MG63 (cell line): ENCODE results near the gene CRYGN. TPM values are rescaled to one million over a fixed set of nuclear protein-coding genes. Genes with fewer than 3 reads are reported as not detected.

ENCODE experiments used
- DNase-seq: peaks from one replicate; pipeline ENCODE4 v3.0.0-alpha.2; 2020
- H3K27me3 ChIP-seq: fragments of 250-450 bp; sonication (Bioruptor Pico); 2 replicates; pipeline ENCODE4 v1.5.1; 2020; ENCODE audit warnings: mild to moderate bottlenecking, moderate library complexity
- H3K36me3 ChIP-seq: fragments of 250-450 bp; sonication (Bioruptor Pico); 2 replicates; pipeline ENCODE4 v1.5.1; 2020; ENCODE audit warnings: mild to moderate bottlenecking, moderate library complexity
- H3K4me3 ChIP-seq: fragments of 250-450 bp; sonication (Bioruptor Pico); 2 replicates; pipeline ENCODE4 v1.5.1; 2020; ENCODE audit warnings: mild to moderate bottlenecking, moderate library complexity
- H3K9me3 ChIP-seq: fragments of 250-450 bp; sonication (Bioruptor Pico); 2 replicates; pipeline ENCODE4 v1.5.1; 2020; ENCODE audit warnings: mild to moderate bottlenecking, moderate library complexity
- total RNA-seq: library from RNA; depleted of rRNA; stranded (reverse); fragments of >200 nt; shearing (Covaris generic); gene quantifications from 2 replicates; pipeline ENCODE4 v1.2.3, GENCODE V29; 2014; ENCODE audit warnings: low replicate concordance

CRYGN gene
- total RNA-seq, 1 experiment from 2014 or later = not detected

- H3K27me3 ChIP-seq = no peaks in the 10 kb centered on the region
Observed at GRCh38 chr7:151462306-151462779, 22.4 kb upstream of the CRYGN start.

GRCh38 chr7:151461942-151462230 lies 21.9 kb upstream of the CRYGN start:
- Histone ChIP-seq H3K4me3 (no peak overlapping the region), H3K27me3 (no peaks in the 10 kb centered on the region), H3K9me3 (peaks cover 4% of the 10 kb centered on the region), H3K36me3 (peaks cover 18% of the 10 kb centered on the region)
- no peak for DNase-seq

More at GRCh38 chr7:151462306-151462779, 22.4 kb upstream of the CRYGN start:
- no peak for DNase-seq
- peaks cover 18% of the 10 kb centered on the region for H3K36me3 ChIP-seq
- peaks cover 4% of the 10 kb centered on the region for H3K9me3 ChIP-seq
- no peak overlapping the region for H3K4me3 ChIP-seq

- Histone ChIP-seq H3K36me3 (peaks cover 16% of the 10 kb centered on the region), H3K9me3 (peaks cover 4% of the 10 kb centered on the region), H3K4me3 (no peak overlapping the region), H3K27me3 (no peaks in the 10 kb centered on the region)
- DNase-seq = no peak
Observed at GRCh38 chr7:151461096-151461941, 21.4 kb upstream of the CRYGN start.

- DNase-seq = no peak
- peaks cover 4% of the 10 kb centered on the region for H3K9me3 ChIP-seq
- H3K27me3 ChIP-seq = no peaks in the 10 kb centered on the region
- no peak overlapping the region for H3K4me3 ChIP-seq
- H3K36me3 ChIP-seq = peaks cover 7% of the 10 kb centered on the region
Observed at GRCh38 chr7:151460474-151460855, 20.5 kb upstream of the CRYGN start.

GRCh38 chr7:151459726-151460473 lies 20.0 kb upstream of the CRYGN start:
- Histone ChIP-seq H3K9me3 (peaks cover 4% of the 10 kb centered on the region), H3K27me3 (no peaks in the 10 kb centered on the region), H3K36me3 (peaks cover 2% of the 10 kb centered on the region; the same call in 1 of the 2 replicates), H3K4me3 (no peak overlapping the region)
- DNase-seq = peak; percentile 91

GRCh38 chr7:151457534-151457933 lies 17.6 kb upstream of the CRYGN start:
- DNase-seq = no peak
- Histone ChIP-seq H3K27me3 (no peaks in the 10 kb centered on the region), H3K9me3 (no peaks in the 10 kb centered on the region; the same call in 1 of the 2 replicates), H3K4me3 (no peak overlapping the region), H3K36me3 (no peaks in the 10 kb centered on the region)

GRCh38 chr7:151456782-151457181 lies 16.8 kb upstream of the CRYGN start:
- no peak overlapping the region for H3K4me3 ChIP-seq
- H3K36me3 ChIP-seq = no peaks in the 10 kb centered on the region
- H3K27me3 ChIP-seq = no peaks in the 10 kb centered on the region
- no peaks in the 10 kb centered on the region for H3K9me3 ChIP-seq
- DNase-seq = no peak

- H3K27me3 ChIP-seq = no peaks in the 10 kb centered on the region
- no peaks in the 10 kb centered on the region for H3K9me3 ChIP-seq
- H3K36me3 ChIP-seq = no peaks in the 10 kb centered on the region
- H3K4me3 ChIP-seq = no peak overlapping the region
- DNase-seq = no peak
Observed at GRCh38 chr7:151456276-151456675, 16.3 kb upstream of the CRYGN start.

GRCh38 chr7:151455690-151456089 lies 15.7 kb upstream of the CRYGN start:
- Histone ChIP-seq H3K36me3 (no peaks in the 10 kb centered on the region), H3K27me3 (no peaks in the 10 kb centered on the region), H3K9me3 (no peaks in the 10 kb centered on the region), H3K4me3 (no peak overlapping the region)
- no peak for DNase-seq

GRCh38 chr7:151454932-151455530 lies 15.1 kb upstream of the CRYGN start:
- Histone ChIP-seq H3K4me3 (no peak overlapping the region), H3K9me3 (no peaks in the 10 kb centered on the region), H3K27me3 (no peaks in the 10 kb centered on the region), H3K36me3 (no peaks in the 10 kb centered on the region)
- no peak for DNase-seq

GRCh38 chr7:151454305-151454704 lies 14.4 kb upstream of the CRYGN start:
- no peak overlapping the region for H3K4me3 ChIP-seq
- H3K36me3 ChIP-seq = no peaks in the 10 kb centered on the region
- no peak for DNase-seq
- no peaks in the 10 kb centered on the region for H3K27me3 ChIP-seq
- H3K9me3 ChIP-seq = no peaks in the 10 kb centered on the region

- H3K9me3 ChIP-seq = no peaks in the 10 kb centered on the region
- DNase-seq = no peak
- no peak overlapping the region for H3K4me3 ChIP-seq
- no peaks in the 10 kb centered on the region for H3K27me3 ChIP-seq
- no peaks in the 10 kb centered on the region for H3K36me3 ChIP-seq
Observed at GRCh38 chr7:151453326-151453791, 13.4 kb upstream of the CRYGN start.

GRCh38 chr7:151452680-151453325 lies 12.9 kb upstream of the CRYGN start:
- DNase-seq = no peak
- H3K36me3 ChIP-seq = no peaks in the 10 kb centered on the region

GRCh38 chr7:151451626-151452571 lies 12.0 kb upstream of the CRYGN start:
- DNase-seq = no peak
- Histone ChIP-seq H3K4me3 (no peak overlapping the region), H3K27me3 (no peaks in the 10 kb centered on the region), H3K36me3 (no peaks in the 10 kb centered on the region), H3K9me3 (no peaks in the 10 kb centered on the region)

More at GRCh38 chr7:151452680-151453325, 12.9 kb upstream of the CRYGN start:
- Histone ChIP-seq H3K9me3 (no peaks in the 10 kb centered on the region), H3K27me3 (no peaks in the 10 kb centered on the region), H3K4me3 (no peak overlapping the region)

GRCh38 chr7:151451156-151451555 lies 11.2 kb upstream of the CRYGN start:
- DNase-seq = no peak
- no peaks in the 10 kb centered on the region for H3K9me3 ChIP-seq
- H3K4me3 ChIP-seq = no peak overlapping the region
- no peaks in the 10 kb centered on the region for H3K36me3 ChIP-seq
- no peaks in the 10 kb centered on the region for H3K27me3 ChIP-seq

GRCh38 chr7:151449990-151450389 lies 10.0 kb upstream of the CRYGN start:
- Histone ChIP-seq H3K9me3 (no peaks in the 10 kb centered on the region), H3K36me3 (no peaks in the 10 kb centered on the region), H3K27me3 (no peaks in the 10 kb centered on the region), H3K4me3 (no peak overlapping the region)
- DNase-seq = no peak
